Measurements from ENCODE around the gene TMCC1.
A peak's percentile ranks its signal among the peaks of the same experiment; 100 is the strongest.
"Not testable (repeated sequence)": the region's sequence is repeated elsewhere in the genome, so short reads cannot be mapped to it uniquely, and the experiment has no call there.

TMCC1 gene

DNA sequence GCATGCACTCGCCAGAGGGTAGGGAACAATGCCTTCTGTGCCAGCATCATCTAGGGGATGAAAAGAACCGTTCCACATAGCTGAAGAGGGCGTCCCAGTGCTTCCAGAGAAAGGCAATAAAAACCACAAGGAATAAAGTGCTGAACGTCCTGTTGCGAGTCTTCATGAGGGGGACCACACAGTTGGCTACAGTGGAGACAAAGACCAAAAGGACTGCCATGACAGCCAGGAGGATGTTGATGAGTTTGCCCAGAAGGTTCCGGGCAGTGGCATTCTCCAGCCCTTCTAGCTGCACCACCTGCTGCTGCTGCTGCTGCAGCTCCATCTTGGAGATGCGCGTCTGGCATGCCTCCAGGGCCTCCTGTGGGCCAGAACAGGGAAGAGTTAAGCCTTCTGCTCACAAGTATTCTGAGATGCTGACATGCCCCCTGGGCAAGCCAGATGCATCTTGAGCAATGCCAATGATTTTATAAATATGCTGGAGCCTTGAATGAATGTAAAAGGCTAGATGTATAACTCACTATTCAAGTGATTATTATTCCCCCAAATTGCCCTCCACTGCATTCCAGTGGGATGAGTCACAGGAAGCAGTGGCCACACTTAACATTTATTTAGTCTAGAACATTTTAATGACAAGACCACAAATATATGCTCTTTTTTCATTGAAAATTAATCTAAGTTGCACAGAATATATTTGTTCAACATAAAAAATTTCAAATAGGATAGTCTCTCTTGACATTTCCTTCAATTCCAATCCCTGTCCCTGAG lies 241.9 kb downstream of the TMCC1 start:
- CTCF ChIA-PET: interaction anchor here (0.6 to 0.7 kb wide), 2 partner anchors 13 to 22 kb away, joined by 3 read pairs; no protein-coding TSS in a partner anchor
- no peak for DNase-seq (ENCODE audit: extremely low spot score)
- TF ChIP-seq ARNT (IDR thresholded peaks at IDR 0.05) (no peak), ZNF384 (IDR thresholded peaks at IDR 0.05) (no peak)
- TF ChIP-seq, protein P1, sequence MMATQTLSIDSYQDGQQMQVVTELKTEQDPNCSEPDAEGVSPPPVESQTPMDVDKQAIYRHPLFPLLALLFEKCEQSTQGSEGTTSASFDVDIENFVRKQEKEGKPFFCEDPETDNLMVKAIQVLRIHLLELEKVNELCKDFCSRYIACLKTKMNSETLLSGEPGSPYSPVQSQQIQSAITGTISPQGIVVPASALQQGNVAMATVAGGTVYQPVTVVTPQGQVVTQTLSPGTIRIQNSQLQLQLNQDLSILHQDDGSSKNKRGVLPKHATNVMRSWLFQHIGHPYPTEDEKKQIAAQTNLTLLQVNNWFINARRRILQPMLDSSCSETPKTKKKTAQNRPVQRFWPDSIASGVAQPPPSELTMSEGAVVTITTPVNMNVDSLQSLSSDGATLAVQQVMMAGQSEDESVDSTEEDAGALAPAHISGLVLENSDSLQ (IDR thresholded peaks at IDR 0.05): no peak
- POLR2A ChIA-PET: no interaction called here

DNA sequence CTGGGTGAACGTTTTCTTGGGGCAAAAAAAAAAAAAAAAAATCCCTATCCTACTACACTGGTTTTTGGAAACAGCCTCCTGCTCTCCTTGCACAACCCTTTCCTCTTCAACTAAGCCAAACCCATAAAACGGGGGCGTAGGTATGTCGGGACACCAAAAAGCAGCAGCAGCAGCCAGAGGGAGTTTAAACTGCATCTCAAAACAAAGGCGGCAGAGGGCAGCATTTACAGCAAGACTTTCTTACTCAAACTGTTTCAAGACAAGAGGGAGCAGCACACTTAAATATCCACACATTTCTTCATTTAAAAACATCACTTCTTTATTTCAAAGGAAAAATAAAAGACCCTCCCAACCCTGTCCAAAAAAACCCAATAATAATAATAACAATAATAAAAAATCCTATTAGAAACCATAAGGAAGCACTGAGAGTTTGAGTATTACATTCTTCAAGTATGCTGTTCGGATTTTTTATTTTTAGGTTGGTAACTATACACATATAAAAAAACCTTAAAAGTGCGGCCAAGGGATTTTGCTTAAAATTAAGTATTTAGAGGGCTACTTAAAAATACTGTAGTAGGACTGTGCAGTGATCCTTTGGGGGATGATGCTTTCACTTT lies 243.1 kb downstream of the TMCC1 start:
- DNase-seq (ENCODE audit: extremely low spot score): peak; percentile 63
- CTCF ChIA-PET: interaction anchor here (0.9 kb wide), 1 partner anchor 179 kb away, joined by 4 read pairs; no protein-coding TSS in a partner anchor
- no peak for TF ChIP-seq BHLHE40 (IDR thresholded peaks at IDR 0.05; ENCODE audit: borderline replicate concordance)
- no peak for TF ChIP-seq FOXK2 (IDR thresholded peaks at IDR 0.05)
- TF ChIP-seq FOXA1 (IDR thresholded peaks at IDR 0.05): no peak
- TF ChIP-seq CTBP1 (IDR thresholded peaks at IDR 0.05; ENCODE audit: borderline replicate concordance): no peak
- no peak for TF ChIP-seq HDGF (IDR thresholded peaks at IDR 0.05; ENCODE audit: borderline replicate concordance)
- no peak for TF ChIP-seq SUZ12 (IDR thresholded peaks at IDR 0.05)
- POLR2A ChIA-PET: no interaction called here

DNA sequence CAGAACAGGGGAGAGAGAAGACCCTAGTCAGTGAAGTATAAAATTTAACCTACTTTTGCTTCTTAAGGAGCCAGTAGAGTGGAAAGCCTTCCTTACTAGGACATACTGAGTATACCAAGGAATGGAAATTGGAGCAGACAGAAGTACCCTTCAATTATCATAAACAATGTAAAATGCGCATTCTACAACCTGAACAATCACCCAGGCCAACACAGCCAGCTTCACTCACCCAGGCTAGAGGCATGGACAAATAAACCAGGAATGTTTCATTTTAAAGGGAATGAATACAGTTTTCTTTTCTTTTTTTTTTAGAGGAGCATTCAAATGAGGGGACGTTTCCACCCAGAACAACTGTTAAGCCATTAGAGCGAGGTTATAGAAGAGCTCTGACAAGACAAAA lies 245.1 kb downstream of the TMCC1 start:
- POLR2A ChIA-PET: interaction anchor here (0.7 kb wide), 1 partner anchor 156 kb away, joined by 3 read pairs; no protein-coding TSS in a partner anchor
- DNase-seq (ENCODE audit: extremely low spot score): no peak
- CTCF ChIA-PET: no interaction called here
- TF ChIP-seq FOXK2 (IDR thresholded peaks at IDR 0.05): no peak
- no peak for TF ChIP-seq SP1 (IDR thresholded peaks at IDR 0.05)
- no peak for TF ChIP-seq FOXA1 (IDR thresholded peaks at IDR 0.05)
- TF ChIP-seq L3MBTL2 (conservative IDR thresholded peaks at IDR 0.05): no peak
- TF ChIP-seq TARDBP (IDR thresholded peaks at IDR 0.05): no peak
- no peak for TF ChIP-seq BHLHE40 (IDR thresholded peaks at IDR 0.05; ENCODE audit: borderline replicate concordance)
- no peak for TF ChIP-seq HDGF (IDR thresholded peaks at IDR 0.05; ENCODE audit: borderline replicate concordance)
- no peak for TF ChIP-seq ARNT (IDR thresholded peaks at IDR 0.05)
- no peak for TF ChIP-seq CTBP1 (IDR thresholded peaks at IDR 0.05; ENCODE audit: borderline replicate concordance)
- no peak for TF ChIP-seq LEF1 (IDR thresholded peaks at IDR 0.05; ENCODE audit: borderline replicate concordance)
- no peak for TF ChIP-seq NFRKB (IDR thresholded peaks at IDR 0.05)
- no peak for TF ChIP-seq ELF4 (IDR thresholded peaks at IDR 0.05)
- TF ChIP-seq FOXM1 (IDR thresholded peaks at IDR 0.05; ENCODE audit: borderline replicate concordance): no peak
- TF ChIP-seq ZNF384 (IDR thresholded peaks at IDR 0.05): no peak
- TF ChIP-seq, protein P1 (IDR thresholded peaks at IDR 0.05): no peak
- TF ChIP-seq SUZ12 (IDR thresholded peaks at IDR 0.05): no peak

DNA sequence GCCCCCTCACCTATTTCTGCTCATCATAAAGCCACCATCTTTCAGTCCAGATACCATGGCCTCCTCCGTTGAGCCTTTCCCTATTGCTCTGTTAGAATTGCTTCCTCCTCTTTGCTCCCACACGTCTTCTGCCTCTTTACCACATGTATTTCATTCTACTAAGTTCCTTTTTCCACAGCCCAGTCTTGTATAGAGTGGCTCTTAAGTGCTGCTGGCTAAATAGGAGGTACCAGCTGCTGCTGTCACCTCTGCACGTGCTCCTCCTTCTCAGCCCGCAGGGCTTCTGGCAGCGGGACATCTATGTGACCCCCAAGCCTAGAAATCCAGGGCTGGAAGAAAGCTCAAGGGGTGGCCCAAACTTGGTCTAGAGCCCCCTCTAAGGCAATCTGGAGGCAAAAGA lies 248.2 kb downstream of the TMCC1 start:
- ChIA-PET POLR2A (no interaction called here), CTCF (no interaction called here)
- DNase-seq (ENCODE audit: extremely low spot score): no peak
- TF ChIP-seq ZNF384 (IDR thresholded peaks at IDR 0.05) (no peak), ARNT (IDR thresholded peaks at IDR 0.05) (no peak), ELF4 (IDR thresholded peaks at IDR 0.05) (no peak), FOXA1 (IDR thresholded peaks at IDR 0.05) (no peak)

DNA sequence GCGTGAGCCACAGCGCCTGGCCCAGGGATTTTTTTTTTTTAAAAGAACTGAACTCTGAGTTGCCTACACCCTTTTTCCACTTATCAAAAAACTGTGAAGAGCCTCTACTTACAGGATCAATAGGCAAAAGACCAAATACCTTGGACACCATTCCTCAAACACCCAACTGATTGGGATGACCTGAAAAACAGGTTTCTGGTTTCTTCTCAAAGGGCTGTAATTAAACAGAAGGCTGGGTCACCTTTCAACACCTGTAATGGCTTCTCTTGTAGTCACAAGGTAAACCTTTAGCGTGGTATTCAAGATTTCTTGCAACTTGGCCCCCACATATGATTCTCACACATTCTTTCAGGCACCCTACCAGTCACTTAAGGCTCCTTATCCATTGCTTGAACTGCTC lies 248.7 kb downstream of the TMCC1 start:
- DNase-seq (ENCODE audit: extremely low spot score): no peak
- CTCF ChIA-PET: no interaction called here
- TF ChIP-seq NFRKB (IDR thresholded peaks at IDR 0.05): no peak
- POLR2A ChIA-PET: no interaction called here

DNA sequence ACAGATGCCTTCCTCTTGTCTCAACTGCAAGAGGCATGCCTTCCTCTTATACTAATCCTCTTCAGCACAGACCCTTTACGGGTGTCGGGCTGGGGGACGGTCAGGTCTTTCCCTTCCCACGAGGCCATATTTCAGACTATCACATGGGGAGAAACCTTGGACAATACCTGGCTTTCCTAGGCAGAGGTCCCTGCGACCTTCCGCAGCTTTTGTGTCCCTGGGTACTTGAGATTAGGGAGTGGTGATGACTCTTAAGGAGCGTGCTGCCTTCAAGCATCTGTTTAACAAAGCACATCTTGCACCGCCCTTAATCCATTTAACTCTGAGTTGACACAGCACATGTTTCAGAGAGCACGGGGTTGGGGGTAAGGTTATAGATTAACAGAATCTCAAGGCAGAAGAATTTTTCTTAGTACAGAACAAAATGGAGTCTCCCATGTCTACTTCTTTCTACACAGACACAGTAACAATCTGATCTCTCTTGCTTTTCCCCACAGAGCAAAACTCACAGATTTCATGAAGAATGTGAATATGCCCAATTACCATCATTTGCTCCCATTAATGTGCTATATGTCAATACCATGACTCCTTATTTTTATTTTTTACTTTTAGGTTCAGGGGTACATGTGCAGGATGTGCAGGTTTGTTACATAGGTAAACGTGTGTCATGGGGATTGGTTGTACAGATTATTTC lies 251.8 kb downstream of the TMCC1 start:
- DNase-seq (ENCODE audit: extremely low spot score); POLR2A ChIA-PET; CTCF ChIA-PET: not testable (repeated sequence)

DNA sequence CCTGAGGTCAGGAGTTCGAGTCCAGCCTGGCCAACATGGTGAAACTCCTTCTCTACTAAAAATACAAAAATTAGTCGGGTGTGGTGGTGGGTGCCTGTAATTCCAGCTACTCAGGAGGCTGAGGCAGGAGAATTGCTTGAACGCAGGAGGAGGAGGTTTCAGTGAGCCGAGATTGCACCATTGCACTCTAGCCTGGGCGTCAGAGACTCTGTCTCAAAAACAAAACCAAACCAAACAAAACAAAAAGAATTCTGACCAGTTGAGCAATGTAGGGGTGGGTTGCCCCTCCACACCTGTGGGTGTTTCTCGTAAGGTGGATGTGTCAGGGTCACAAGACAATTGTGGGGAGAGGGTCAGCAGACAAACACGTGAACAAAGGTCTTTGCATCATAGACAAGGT lies 252.5 kb downstream of the TMCC1 start:
- CTCF ChIA-PET: interaction anchor here (0.8 kb wide), 1 partner anchor 16 kb away, joined by 4 read pairs; no protein-coding TSS in a partner anchor
- DNase-seq (ENCODE audit: extremely low spot score); POLR2A ChIA-PET: not testable (repeated sequence)

DNA sequence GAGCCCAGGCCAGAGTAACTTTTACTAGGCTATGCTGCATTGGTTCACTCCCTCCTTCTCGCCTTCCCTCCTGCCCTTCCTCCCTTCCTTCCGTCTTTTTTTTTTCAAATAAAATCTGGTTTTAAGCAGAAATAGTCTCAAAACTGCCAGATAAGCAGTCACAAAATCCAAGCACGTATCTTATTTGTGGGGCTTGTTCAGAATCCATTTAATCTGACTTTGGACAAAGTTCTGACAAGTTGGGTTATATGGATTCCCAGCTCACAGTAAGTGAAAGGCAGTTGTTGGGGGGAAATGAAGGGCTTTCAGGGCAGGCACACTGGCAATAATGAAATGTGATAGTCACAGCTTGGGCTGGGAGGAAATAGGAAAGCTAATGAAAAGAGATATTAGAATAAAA lies 255.0 kb downstream of the TMCC1 start:
- DNase-seq (ENCODE audit: extremely low spot score): no peak
- POLR2A ChIA-PET: no interaction called here
- CTCF ChIA-PET: no interaction called here
- no peak for TF ChIP-seq CTBP1 (IDR thresholded peaks at IDR 0.05; ENCODE audit: borderline replicate concordance)
